ENCODE results near the gene SSX2IP. TPM values are rescaled to one million over a fixed set of nuclear protein-coding genes. Genes with fewer than 3 reads are reported as not detected.
"Not testable (repeated sequence)": the region's sequence is repeated elsewhere in the genome, so short reads cannot be mapped to it uniquely, and the experiment has no call there.

Gene SSX2IP
- total RNA-seq, 4 donors from 2014 or later, result 3.6 to 5.5 (median 4.8) TPM

DNA sequence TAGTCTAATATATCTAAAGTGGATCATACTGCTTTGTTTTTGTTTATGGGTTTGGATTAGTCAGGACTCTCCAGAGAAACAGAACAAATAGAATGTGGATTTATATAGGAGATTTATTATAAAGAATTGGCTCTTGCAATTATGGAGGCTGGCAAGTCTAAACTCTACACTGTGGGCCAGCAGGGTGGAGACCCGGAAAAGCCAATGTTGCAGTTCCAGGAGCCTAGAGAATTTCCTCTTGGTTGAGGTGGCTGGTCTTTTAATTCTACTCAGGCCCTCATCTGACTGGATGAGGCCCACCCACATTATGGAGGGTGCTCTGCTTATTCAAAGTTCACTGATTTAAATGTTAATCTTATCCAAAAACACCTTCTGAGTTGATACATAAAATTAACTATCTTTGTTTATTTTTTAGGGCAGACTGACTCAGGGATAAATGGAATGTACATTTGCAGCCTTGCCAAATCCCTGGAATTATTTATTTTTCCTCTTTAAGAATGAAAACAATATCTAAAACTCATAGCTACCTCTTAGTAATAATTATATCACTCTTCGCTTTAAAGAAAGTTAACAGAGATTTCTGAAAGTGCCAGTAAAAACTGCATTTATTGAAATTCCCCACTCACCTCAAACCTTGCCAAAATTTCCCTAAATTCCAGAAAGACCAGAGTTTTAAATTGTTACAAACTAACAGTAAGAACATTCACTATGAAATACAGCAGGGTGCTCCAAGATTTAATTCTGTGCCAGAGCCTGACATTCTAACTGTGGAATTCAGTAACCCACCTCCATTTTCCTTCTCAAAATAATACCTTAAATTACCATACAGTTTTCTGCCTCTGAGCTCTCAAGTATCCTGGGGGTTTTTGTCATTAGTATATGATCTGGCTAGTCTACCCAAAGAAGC, 36.6 kb upstream of the SSX2IP start:
- no peak for DNase-seq (ENCODE audit: low spot score in 2 of 2)
- 58 to 60% methylated on average over 2 of the region's 2 CpGs for WGBS, 2 donors
- TF ChIP-seq, protein P1, sequence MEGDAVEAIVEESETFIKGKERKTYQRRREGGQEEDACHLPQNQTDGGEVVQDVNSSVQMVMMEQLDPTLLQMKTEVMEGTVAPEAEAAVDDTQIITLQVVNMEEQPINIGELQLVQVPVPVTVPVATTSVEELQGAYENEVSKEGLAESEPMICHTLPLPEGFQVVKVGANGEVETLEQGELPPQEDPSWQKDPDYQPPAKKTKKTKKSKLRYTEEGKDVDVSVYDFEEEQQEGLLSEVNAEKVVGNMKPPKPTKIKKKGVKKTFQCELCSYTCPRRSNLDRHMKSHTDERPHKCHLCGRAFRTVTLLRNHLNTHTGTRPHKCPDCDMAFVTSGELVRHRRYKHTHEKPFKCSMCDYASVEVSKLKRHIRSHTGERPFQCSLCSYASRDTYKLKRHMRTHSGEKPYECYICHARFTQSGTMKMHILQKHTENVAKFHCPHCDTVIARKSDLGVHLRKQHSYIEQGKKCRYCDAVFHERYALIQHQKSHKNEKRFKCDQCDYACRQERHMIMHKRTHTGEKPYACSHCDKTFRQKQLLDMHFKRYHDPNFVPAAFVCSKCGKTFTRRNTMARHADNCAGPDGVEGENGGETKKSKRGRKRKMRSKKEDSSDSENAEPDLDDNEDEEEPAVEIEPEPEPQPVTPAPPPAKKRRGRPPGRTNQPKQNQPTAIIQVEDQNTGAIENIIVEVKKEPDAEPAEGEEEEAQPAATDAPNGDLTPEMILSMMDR (IDR thresholded peaks at IDR 0.05), result no peak
- TF ChIP-seq EP300 (IDR thresholded peaks at IDR 0.05) (no peak), POLR2A (IDR thresholded peaks at IDR 0.05) (no peak)
- H3K27me3 ChIP-seq, result no peaks in the 10 kb centered on the region
- H3K9me3 ChIP-seq, result no peaks in the 10 kb centered on the region
- H3K4me1 ChIP-seq, result peaks cover 0 to 9% (median 0%) of the 10 kb centered on the region in 4 donors
- H3K36me3 ChIP-seq, result no peaks in the 10 kb centered on the region
- H3K27ac ChIP-seq, result no peak overlapping the region
- no peak overlapping the region for H3K4me3 ChIP-seq

DNA sequence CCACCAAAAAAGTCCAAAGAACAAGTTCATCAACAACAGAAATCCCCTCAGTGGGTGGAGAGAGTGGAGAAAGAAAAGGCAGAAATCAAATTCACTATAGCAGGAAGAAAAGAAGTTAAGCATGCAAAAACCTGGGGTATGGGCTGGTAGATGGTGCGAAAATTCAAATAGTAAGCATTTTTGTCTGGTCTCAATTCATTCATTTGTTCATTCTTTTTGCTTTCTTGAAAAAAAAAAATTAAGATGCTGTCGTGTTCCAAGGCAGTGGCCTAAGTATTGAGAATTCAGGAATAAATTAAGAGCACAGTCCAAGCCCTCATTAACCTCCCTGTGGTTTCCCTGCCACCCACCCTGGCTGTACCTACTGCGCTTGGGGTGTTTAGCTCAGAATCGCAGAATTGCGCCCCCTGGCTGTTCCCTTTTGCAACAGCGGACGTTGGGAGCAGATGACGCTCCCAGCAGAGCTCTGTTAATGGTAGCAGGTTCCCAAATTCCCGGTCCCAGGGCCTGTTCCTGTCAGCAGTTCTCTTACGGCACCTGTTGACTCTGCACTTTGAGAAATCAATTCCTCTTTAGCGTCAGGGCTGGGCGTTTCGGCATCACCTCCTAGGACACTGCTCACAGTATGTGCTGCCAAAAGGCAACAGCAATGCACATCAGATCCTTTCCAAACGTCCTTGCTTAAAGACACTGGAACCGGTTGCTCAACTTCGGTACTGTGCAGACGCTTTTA, 34.0 kb upstream of the SSX2IP start:
- Histone ChIP-seq H3K27me3 (no peaks in the 10 kb centered on the region), H3K27ac (no peak overlapping the region), H3K4me3 (no peak overlapping the region), H3K36me3 (no peaks in the 10 kb centered on the region), H3K9me3 (no peaks in the 10 kb centered on the region), H3K4me1 (peaks cover 0 to 30% (median 3%) of the 10 kb centered on the region in 4 donors)
- no peak for DNase-seq (ENCODE audit: low spot score in 2 of 2)
- 70 to 71% methylated on average over 17 of the region's 17 CpGs for whole genome bisulfite sequencing, 2 donors
- TF ChIP-seq, protein P1 (IDR thresholded peaks at IDR 0.05), result peak in 1 of 5 experiments; percentile 12
- no peak for TF ChIP-seq EP300 (IDR thresholded peaks at IDR 0.05)

GRCh38 chr1:84722794-84723193, 32.5 kb upstream of the SSX2IP start:
- no peak overlapping the region for H3K4me3 ChIP-seq
- WGBS, 2 donors, result 80% methylated on average over 3 of the region's 3 CpGs
- no peaks in the 10 kb centered on the region for H3K27me3 ChIP-seq
- H3K9me3 ChIP-seq, result no peaks in the 10 kb centered on the region
- no peaks in the 10 kb centered on the region for H3K36me3 ChIP-seq
- peak overlapping the region in 1 of 4 donors; percentile 40 for H3K27ac ChIP-seq
- TF ChIP-seq, protein P1 (IDR thresholded peaks at IDR 0.05), result no peak
- TF ChIP-seq EP300 (IDR thresholded peaks at IDR 0.05), result peak in 1 of 2 donors; percentile 57
- TF ChIP-seq POLR2A (IDR thresholded peaks at IDR 0.05), result no peak
- H3K4me1 ChIP-seq, result peaks cover 0 to 35% (median 3%) of the 10 kb centered on the region in 4 donors
- DNase-seq (ENCODE audit: low spot score in 2 of 2), result peak in 1 of 2 donors; percentile 39

GRCh38 chr1:84721872-84722271, 31.6 kb upstream of the SSX2IP start:
- not testable (repeated sequence) for H3K4me3 ChIP-seq; H3K9me3 ChIP-seq; H3K36me3 ChIP-seq; H3K27me3 ChIP-seq; DNase-seq (ENCODE audit: low spot score in 2 of 2); H3K27ac ChIP-seq
- H3K4me1 ChIP-seq, result peaks cover 0 to 31% (median 3%) of the 10 kb centered on the region in 4 donors
- 64 to 71% methylated on average over 2 of the region's 2 CpGs for WGBS, 2 donors

DNA sequence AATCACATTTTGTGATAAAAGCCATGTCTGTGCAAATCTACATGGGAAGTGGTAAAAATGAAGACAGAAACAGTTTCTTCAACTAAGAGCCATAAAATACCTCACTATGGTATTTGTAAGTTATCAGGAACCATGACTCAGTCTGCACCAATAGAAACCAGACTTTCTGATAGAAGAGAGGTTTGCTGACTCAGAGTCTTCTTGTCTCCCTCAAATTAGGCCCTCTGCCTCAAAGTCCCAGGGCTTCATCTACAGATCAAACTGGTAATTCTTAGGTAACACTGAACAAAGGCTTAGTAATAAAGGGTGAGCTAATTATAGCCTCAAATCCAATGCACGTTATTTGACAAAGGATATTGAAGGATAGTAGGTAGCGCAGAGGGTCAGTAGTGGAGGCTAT, 30.9 kb upstream of the SSX2IP start:
- no peak for DNase-seq (ENCODE audit: low spot score in 2 of 2)
- WGBS, 2 donors, result 83 to 86% methylated on average over 2 of the region's 2 CpGs
- peak overlapping the region in 2 of 4 donors; percentile 57 to 66 for H3K27ac ChIP-seq
- H3K36me3 ChIP-seq, result no peaks in the 10 kb centered on the region
- no peaks in the 10 kb centered on the region for H3K27me3 ChIP-seq
- TF ChIP-seq EP300 (IDR thresholded peaks at IDR 0.05) (no peak), POLR2A (IDR thresholded peaks at IDR 0.05) (no peak)
- TF ChIP-seq, protein P1 (IDR thresholded peaks at IDR 0.05), result no peak
- peaks cover 0 to 26% (median 3%) of the 10 kb centered on the region in 4 donors for H3K4me1 ChIP-seq
- no peaks in the 10 kb centered on the region for H3K9me3 ChIP-seq
- no peak overlapping the region for H3K4me3 ChIP-seq
